Erythroblast (primary cell): Measurements from ENCODE around the gene TMEM176A.

Experiments
- GATA1 ChIP-seq: IDR thresholded peaks from 2 replicates; pipeline ENCODE4 v1.6.1; 2011; ENCODE audit warnings: low read depth, mild to moderate bottlenecking, control low read depth, low read length, moderate library complexity
- POLR2A ChIP-seq: IDR thresholded peaks from 2 replicates; pipeline ENCODE4 v1.6.1; 2011; ENCODE audit warnings: mild to moderate bottlenecking, low read length

GRCh38 chr7:150835019-150835418 is 34.5 kb downstream of the TMEM176A start:
- TF ChIP-seq POLR2A = no peak
- TF ChIP-seq GATA1 = no peak
